Vagina (tissue), 2 donors: ENCODE results near the gene P3R3URF. TPM values are rescaled to one million over a fixed set of nuclear protein-coding genes. Genes with fewer than 3 reads are reported as not detected.

Experiments used
- DNase-seq, 2 donors: peaks; one replicate each; pipeline ENCODE4 v3.0.0-alpha.2; 2017; ENCODE audit errors: extremely low spot score in 2 of 2
- H3K27ac ChIP-seq: fragments of 200-600 bp; sonication (generic); one replicate; pipeline ENCODE4 v1.5.1; 2019
- H3K27me3 ChIP-seq: fragments of 200-600 bp; sonication (generic); one replicate; pipeline ENCODE4 v1.5.1; 2019
- H3K36me3 ChIP-seq, 2 donors: fragments of 200-600 bp; sonication (generic); one replicate each; pipeline ENCODE4 v1.5.1; 2017 to 2019
- H3K4me1 ChIP-seq: fragments of 200-600 bp; sonication (generic); one replicate; pipeline ENCODE4 v1.5.1; 2019
- H3K4me3 ChIP-seq, 2 donors: fragments of 200-600 bp; sonication (generic); 1 replicate in 1 of 2; 2 replicates in 1 of 2; pipeline ENCODE4 v1.5.1; 2016 to 2019
- H3K9me3 ChIP-seq: fragments of 200-600 bp; sonication (generic); one replicate; pipeline ENCODE4 v1.5.1; 2019
- CTCF ChIP-seq, 3 experiments: fragments of 450-650 bp in 2 of 3; fragments of 200-600 bp in 1 of 3; sonication (generic) in 1 of 3; IDR thresholded peaks; one replicate each; pipeline ENCODE4 v1.5.1; 2017 to 2019; ENCODE audit warnings: antibody characterized with exemption in 3 of 3, mild to moderate bottlenecking in 2 of 3, moderate library complexity in 2 of 3
- POLR2A ChIP-seq, 2 donors: fragments of 450-650 bp; IDR thresholded peaks; one replicate each; pipeline ENCODE4 v1.6.1; 2017; ENCODE audit warnings: antibody characterized with exemption in 2 of 2, mild to moderate bottlenecking in 2 of 2, moderate library complexity in 2 of 2
- POLR2AphosphoS5 ChIP-seq, 2 donors: sonication (generic); formaldehyde crosslinking; IDR thresholded peaks; one replicate each; pipeline ENCODE4 v1.9.0; 2017; ENCODE audit warnings: antibody characterized with exemption in 2 of 2, mild to moderate bottlenecking in 2 of 2, low read depth in 1 of 2; ENCODE audit not compliant: insufficient read depth in 1 of 2
- intact Hi-C: fragments of 100-400 bp; cut with DNase I; formaldehyde crosslinking; loops from one replicate; pipeline ENCODE4 v1.15.1; 2023
- total RNA-seq: library from RNA; depleted of rRNA; stranded (reverse); fragments of >200 nt; gene quantifications from one replicate; pipeline ENCODE4 v1.2.3, GENCODE V29; 2016

P3R3URF gene
- total RNA-seq, 1 donor from 2014 or later, result not detected

GRCh38 chr1:46157916-46158311, 18.4 kb downstream of the P3R3URF start:
- H3K27ac ChIP-seq, result no peak overlapping the region
- intact Hi-C loops, result no loop called here
- no peaks in the 10 kb centered on the region for H3K36me3 ChIP-seq
- TF ChIP-seq CTCF (IDR thresholded peaks at IDR 0.05), result no peak
- no peak for TF ChIP-seq POLR2AphosphoS5 (IDR thresholded peaks at IDR 0.05; ENCODE audit: insufficient read depth in 1 of 2, low read depth in 1 of 2)
- TF ChIP-seq POLR2A (IDR thresholded peaks at IDR 0.05), result no peak
- no peaks in the 10 kb centered on the region for H3K27me3 ChIP-seq
- H3K9me3 ChIP-seq, result no peaks in the 10 kb centered on the region
- no peaks in the 10 kb centered on the region for H3K4me1 ChIP-seq
- no peak for DNase-seq
- no peak overlapping the region for H3K4me3 ChIP-seq

DNA sequence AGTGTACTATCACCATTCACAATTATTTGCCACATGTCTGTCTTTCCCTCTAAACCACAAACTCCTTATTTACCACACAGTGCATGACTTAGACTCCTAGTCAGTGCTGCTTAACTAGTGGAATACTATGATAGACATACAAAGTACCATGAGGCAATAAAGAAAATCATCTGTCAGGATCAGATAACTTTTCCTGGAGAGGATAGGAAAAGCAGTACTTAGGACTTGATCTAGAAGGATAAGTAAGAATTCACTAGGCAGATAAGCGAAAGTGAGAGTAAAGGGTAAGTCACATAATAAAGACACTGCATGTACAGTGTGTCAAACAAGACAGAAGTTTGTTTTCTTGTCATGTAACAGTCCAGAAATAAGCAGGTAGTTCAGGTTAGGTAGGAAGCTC, 22.6 kb downstream of the P3R3URF start:
- DNase-seq, result no peak
- no peaks in the 10 kb centered on the region for H3K27me3 ChIP-seq
- no peaks in the 10 kb centered on the region for H3K36me3 ChIP-seq
- no peaks in the 10 kb centered on the region for H3K4me1 ChIP-seq
- H3K27ac ChIP-seq, result no peak overlapping the region
- no peaks in the 10 kb centered on the region for H3K9me3 ChIP-seq
- TF ChIP-seq CTCF (IDR thresholded peaks at IDR 0.05), result no peak
- no peak for TF ChIP-seq POLR2A (IDR thresholded peaks at IDR 0.05)
- no peak for TF ChIP-seq POLR2AphosphoS5 (IDR thresholded peaks at IDR 0.05; ENCODE audit: insufficient read depth in 1 of 2, low read depth in 1 of 2)
- H3K4me3 ChIP-seq, result no peak overlapping the region
- intact Hi-C loops, result no loop called here

DNA sequence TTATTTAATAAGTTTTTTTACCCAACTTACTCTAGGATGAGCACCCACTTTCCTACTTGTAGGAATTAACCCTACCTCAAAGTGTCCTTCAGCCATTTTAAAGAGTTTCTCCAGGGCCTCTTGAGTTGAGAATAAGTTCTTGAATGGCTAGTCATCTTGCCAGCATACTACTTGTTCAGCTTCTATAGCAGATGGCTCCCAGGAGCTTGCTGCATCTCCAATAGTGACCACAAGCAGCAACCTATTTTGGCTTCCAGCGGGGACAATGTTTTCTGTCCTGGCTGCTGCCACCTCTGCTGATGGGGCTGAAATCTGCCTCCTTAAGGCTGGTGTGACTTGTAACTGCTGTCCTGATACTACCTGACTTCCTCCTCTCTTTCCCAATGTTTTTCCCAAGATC, 23.1 kb downstream of the P3R3URF start:
- Histone ChIP-seq H3K36me3 (no peaks in the 10 kb centered on the region), H3K9me3 (no peaks in the 10 kb centered on the region), H3K4me3 (no peak overlapping the region), H3K27ac (no peak overlapping the region), H3K27me3 (no peaks in the 10 kb centered on the region), H3K4me1 (no peaks in the 10 kb centered on the region)
- no peak for TF ChIP-seq CTCF (IDR thresholded peaks at IDR 0.05)
- no peak for TF ChIP-seq POLR2AphosphoS5 (IDR thresholded peaks at IDR 0.05; ENCODE audit: insufficient read depth in 1 of 2, low read depth in 1 of 2)
- TF ChIP-seq POLR2A (IDR thresholded peaks at IDR 0.05), result no peak
- DNase-seq, result no peak
- intact Hi-C loops, result no loop called here

DNA sequence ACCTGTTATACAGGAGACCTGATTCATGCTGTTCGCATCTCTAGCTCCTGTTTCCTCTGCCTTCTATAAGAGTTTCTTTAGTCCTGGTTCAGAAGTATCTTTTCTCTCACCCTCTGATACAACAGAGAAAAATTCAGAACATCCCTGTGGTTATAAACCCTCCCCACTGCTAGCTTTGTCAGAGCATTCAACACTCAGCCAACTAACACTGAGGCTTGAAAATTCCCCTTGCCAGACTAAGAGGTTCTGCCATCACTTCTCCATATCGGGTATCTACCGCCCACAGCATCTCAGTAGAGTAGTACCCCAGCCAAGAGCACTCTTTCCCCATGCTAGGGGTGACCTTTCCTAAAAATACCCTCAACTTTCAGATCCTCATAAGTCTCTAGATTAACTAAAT, 24.3 kb downstream of the P3R3URF start:
- H3K27me3 ChIP-seq, result no peaks in the 10 kb centered on the region
- no peak overlapping the region for H3K4me3 ChIP-seq
- no peak overlapping the region for H3K27ac ChIP-seq
- H3K36me3 ChIP-seq, result no peaks in the 10 kb centered on the region
- H3K9me3 ChIP-seq, result no peaks in the 10 kb centered on the region
- no peak for TF ChIP-seq POLR2AphosphoS5 (IDR thresholded peaks at IDR 0.05; ENCODE audit: insufficient read depth in 1 of 2, low read depth in 1 of 2)
- TF ChIP-seq CTCF (IDR thresholded peaks at IDR 0.05), result no peak
- no peak for TF ChIP-seq POLR2A (IDR thresholded peaks at IDR 0.05)
- DNase-seq, result no peak
- H3K4me1 ChIP-seq, result no peaks in the 10 kb centered on the region
- intact Hi-C loops, result no loop called here

DNA sequence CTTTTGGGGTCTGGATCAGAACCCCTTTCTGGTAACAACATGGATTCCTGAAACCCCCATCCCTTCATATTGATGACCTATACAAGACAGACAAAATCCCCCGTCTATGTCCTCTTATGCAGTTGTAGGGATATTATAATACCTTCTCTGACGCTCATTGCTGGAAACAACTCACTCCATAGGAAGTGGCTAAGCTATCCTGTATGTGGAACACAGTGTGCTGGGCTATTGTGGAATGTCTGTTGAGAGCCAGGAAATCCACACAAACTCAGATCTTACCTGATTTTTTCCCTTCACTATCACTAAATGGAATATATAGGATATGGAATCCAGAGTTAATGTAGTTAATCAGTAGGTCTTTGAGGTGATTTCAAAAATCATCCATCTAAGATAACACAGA, 26.2 kb downstream of the P3R3URF start:
- H3K9me3 ChIP-seq, result no peaks in the 10 kb centered on the region
- no peaks in the 10 kb centered on the region for H3K4me1 ChIP-seq
- H3K36me3 ChIP-seq, result no peaks in the 10 kb centered on the region
- H3K27me3 ChIP-seq, result no peaks in the 10 kb centered on the region
- intact Hi-C loops, result no loop called here
- H3K4me3 ChIP-seq, result no peak overlapping the region
- H3K27ac ChIP-seq, result no peak overlapping the region
- TF ChIP-seq POLR2AphosphoS5 (IDR thresholded peaks at IDR 0.05; ENCODE audit: insufficient read depth in 1 of 2, low read depth in 1 of 2), result peak in 1 of 2 donors; percentile 61
- TF ChIP-seq CTCF (IDR thresholded peaks at IDR 0.05), result no peak
- no peak for DNase-seq
